Neuronal stem cell (in vitro differentiated cells): Measurements from ENCODE around the gene OVOL1.
A peak's percentile ranks its signal among the peaks of the same experiment; 100 is the strongest.

ENCODE experiments used
- DNase-seq: peaks from one replicate; pipeline ENCODE4 v3.0.0-alpha.2; 2013; ENCODE audit warnings: low spot score
- H2AFZ ChIP-seq: one replicate; pipeline ENCODE4 v1.6.1; 2013; ENCODE audit warnings: mild to moderate bottlenecking, low read length, inconsistent platforms
- H2AK5ac ChIP-seq: 2 replicates; pipeline ENCODE4 v1.6.1; 2013; ENCODE audit warnings: low read depth, mild to moderate bottlenecking, inconsistent platforms, low read length, moderate library complexity, mixed read lengths
- H2BK120ac ChIP-seq: 2 replicates; pipeline ENCODE4 v1.6.1; 2013; ENCODE audit warnings: low read depth, mild to moderate bottlenecking, inconsistent platforms, low read length, moderate library complexity, mixed read lengths
- H2BK12ac ChIP-seq: one replicate; pipeline ENCODE4 v1.6.1; 2013; ENCODE audit warnings: low read length, inconsistent platforms
- H2BK15ac ChIP-seq: 2 replicates; pipeline ENCODE4 v1.6.1; 2013; ENCODE audit warnings: mild to moderate bottlenecking, low read length, inconsistent platforms, mixed read lengths
- H2BK5ac ChIP-seq: one replicate; pipeline ENCODE4 v1.6.1; 2013; ENCODE audit warnings: inconsistent platforms, mild to moderate bottlenecking, low read length, moderate library complexity
- H3K14ac ChIP-seq: one replicate; pipeline ENCODE4 v1.6.1; 2013; ENCODE audit warnings: low read length, inconsistent platforms
- H3K18ac ChIP-seq: 2 replicates; pipeline ENCODE4 v1.6.1; 2013; ENCODE audit warnings: low read length, inconsistent platforms
- H3K23ac ChIP-seq: 2 replicates; pipeline ENCODE4 v1.6.1; 2013; ENCODE audit warnings: low read depth, mild to moderate bottlenecking, mixed read lengths, low read length, inconsistent platforms; ENCODE audit not compliant: poor library complexity
- H3K27ac ChIP-seq: replicated peaks from 3 replicates; pipeline ENCODE4 v1.5.1; 2013; ENCODE audit warnings: low read length, inconsistent platforms
- H3K27me3 ChIP-seq, 3 experiments: 2 replicates each; pipeline ENCODE4 v1.6.1; 2013; ENCODE audit warnings: low read length in 3 of 3, mild to moderate bottlenecking in 2 of 3, inconsistent platforms in 1 of 3, low read depth in 1 of 3, mixed read lengths in 1 of 3, moderate library complexity in 1 of 3; ENCODE audit not compliant: control insufficient read depth in 3 of 3, insufficient read depth in 3 of 3
- H3K36me3 ChIP-seq, 2 donors: replicated peaks in 1 of 2; 2 replicates each; pipeline ENCODE4 v1.6.1; 2013; ENCODE audit warnings: low read length in 2 of 2; ENCODE audit not compliant: control insufficient read depth in 2 of 2, insufficient read depth in 2 of 2
- H3K4ac ChIP-seq: 2 replicates; pipeline ENCODE4 v1.6.1; 2013; ENCODE audit warnings: inconsistent platforms, mild to moderate bottlenecking, low read length, moderate library complexity
- H3K4me1 ChIP-seq, 2 donors: 1 replicate in 1 of 2; 2 replicates in 1 of 2; pipeline ENCODE4 v1.6.1; 2013; ENCODE audit warnings: low read length in 2 of 2, low read depth in 1 of 2; ENCODE audit not compliant: control insufficient read depth in 2 of 2, insufficient read depth in 1 of 2
- H3K4me2 ChIP-seq: one replicate; pipeline ENCODE4 v1.6.1; 2013; ENCODE audit warnings: mild to moderate bottlenecking, low read length, inconsistent platforms; ENCODE audit not compliant: insufficient read depth, poor library complexity, severe bottlenecking
- H3K4me3 ChIP-seq, 2 donors: 2 replicates each; pipeline ENCODE4 v1.5.1; 2013; ENCODE audit warnings: low read length in 2 of 2, mild to moderate bottlenecking in 2 of 2, inconsistent platforms in 1 of 2, moderate library complexity in 1 of 2
- H3K79me1 ChIP-seq: one replicate; pipeline ENCODE4 v1.6.1; 2013; ENCODE audit warnings: low read depth, mild to moderate bottlenecking, inconsistent platforms, low read length, moderate library complexity
- H3K9ac ChIP-seq: one replicate; pipeline ENCODE4 v1.6.1; 2013; ENCODE audit warnings: mild to moderate bottlenecking, low read depth, low read length, inconsistent platforms; ENCODE audit not compliant: poor library complexity
- H3K9me3 ChIP-seq, 2 donors: replicated peaks in 1 of 2; 2 replicates each; pipeline versions ENCODE3 to v1.6.1; 2013; ENCODE audit warnings: low read length in 2 of 2, mild to moderate bottlenecking in 2 of 2, inconsistent platforms in 1 of 2, low read depth in 1 of 2, mixed read lengths in 1 of 2, moderate library complexity in 1 of 2; ENCODE audit not compliant: control insufficient read depth in 2 of 2, insufficient read depth in 1 of 2
- H4K8ac ChIP-seq: one replicate; pipeline ENCODE4 v1.6.1; 2013; ENCODE audit warnings: low read depth, mild to moderate bottlenecking, inconsistent platforms, low read length, moderate library complexity
- H4K91ac ChIP-seq: one replicate; pipeline ENCODE4 v1.6.1; 2013; ENCODE audit warnings: low read length, low read depth, mild to moderate bottlenecking, inconsistent platforms; ENCODE audit not compliant: poor library complexity
- WGBS, 2 donors: extraction: QIAGEN DNeasy Blood & Tissue Kit; methylation state at CpG; one replicate each; pipeline ENCODE4 v1.1.7; 2013; ENCODE audit warnings: missing lambda C conversion rate in 2 of 2, mixed read lengths in 1 of 2; ENCODE audit not compliant: insufficient read length in 2 of 2, insufficient replicate concordance in 1 of 2; ENCODE audit errors: extremely low coverage in 2 of 2; 5-methylcytosine and 5-hydroxymethylcytosine counted together

The OVOL1 gene

GRCh38 chr11:65785319-65786007 is 1.4 kb upstream of the OVOL1 start:
- Histone ChIP-seq H3K4me3 (no peak overlapping the region), H3K4me2 (no peak overlapping the region), H3K27ac (no peak overlapping the region), H3K14ac (no peak overlapping the region), H3K18ac (peak overlapping the region; percentile 2), H2AK5ac (peak overlapping the region; percentile 73), H4K91ac (no peak overlapping the region), H3K4me1 (peaks cover 7 to 16% of the 10 kb centered on the region in 2 donors), H3K79me1 (peaks cover 2% of the 10 kb centered on the region), H2AFZ (no peak overlapping the region), H3K27me3 (peaks cover 26 to 89% (median 61%) of the 10 kb centered on the region in 3 experiments), H3K4ac (no peak overlapping the region), H2BK12ac (no peak overlapping the region), H2BK15ac (peak overlapping the region; percentile 55), H3K9me3 (no peaks in the 10 kb centered on the region), H3K9ac (no peak overlapping the region), H2BK5ac (no peak overlapping the region), H3K36me3 (no peaks in the 10 kb centered on the region), H3K23ac (peak overlapping the region; percentile 7), H4K8ac (no peak overlapping the region), H2BK120ac (no peak overlapping the region)
- DNase-seq, result no peak
- WGBS, 2 donors, result no CpG with 5 or more reads among the region's 8 CpGs

GRCh38 chr11:65786008-65786785 is 666 bp upstream of the OVOL1 start:
- no peak for DNase-seq
- no peak overlapping the region for H2BK120ac ChIP-seq
- H2BK15ac ChIP-seq, result peak overlapping the region; percentile 55
- no peak overlapping the region for H3K4me3 ChIP-seq
- peak overlapping the region; percentile 71 for H3K18ac ChIP-seq
- H3K9ac ChIP-seq, result no peak overlapping the region
- peak overlapping the region; percentile 49 for H2AFZ ChIP-seq
- no peak overlapping the region for H2BK12ac ChIP-seq
- no peak overlapping the region for H3K4ac ChIP-seq
- peaks cover 2% of the 10 kb centered on the region for H3K79me1 ChIP-seq
- H3K27ac ChIP-seq, result no peak overlapping the region
- peak overlapping the region; percentile 44 for H3K4me2 ChIP-seq
- no peak overlapping the region for H4K91ac ChIP-seq
- H3K23ac ChIP-seq, result peak overlapping the region; percentile 7
- H2AK5ac ChIP-seq, result peak overlapping the region; percentile 73
- no peaks in the 10 kb centered on the region for H3K36me3 ChIP-seq
- no peak overlapping the region for H2BK5ac ChIP-seq
- peaks cover 26 to 96% (median 61%) of the 10 kb centered on the region in 3 experiments for H3K27me3 ChIP-seq
- WGBS, 2 donors, result no CpG with 5 or more reads among the region's 74 CpGs
- peaks cover 7 to 16% of the 10 kb centered on the region in 2 donors for H3K4me1 ChIP-seq
- H4K8ac ChIP-seq, result no peak overlapping the region
- peak overlapping the region; percentile 12 for H3K14ac ChIP-seq
- no peaks in the 10 kb centered on the region for H3K9me3 ChIP-seq

GRCh38 chr11:65787649-65788622 is 1.1 kb downstream of the OVOL1 start:
- Histone ChIP-seq H2BK5ac (no peak overlapping the region), H4K91ac (no peak overlapping the region), H2BK120ac (no peak overlapping the region), H2AK5ac (no peak overlapping the region), H3K14ac (peak overlapping the region; percentile 82), H3K4me2 (peak overlapping the region; percentile 49), H3K23ac (peak overlapping the region; percentile 80), H3K18ac (peak overlapping the region; percentile 96), H3K36me3 (no peaks in the 10 kb centered on the region), H3K27me3 (peaks cover 26 to 97% (median 59%) of the 10 kb centered on the region in 3 experiments), H4K8ac (no peak overlapping the region), H3K9ac (no peak overlapping the region), H3K79me1 (peaks cover 5% of the 10 kb centered on the region), H2BK12ac (peak overlapping the region; percentile 41), H3K27ac (no peak overlapping the region), H3K9me3 (no peaks in the 10 kb centered on the region), H3K4ac (no peak overlapping the region), H3K4me3 (peak overlapping the region in 1 of 2 donors; percentile 17), H2AFZ (peak overlapping the region; percentile 75), H2BK15ac (peak overlapping the region; percentile 67), H3K4me1 (peaks cover 7 to 16% of the 10 kb centered on the region in 2 donors)
- no CpG with 5 or more reads among the region's 64 CpGs for WGBS, 2 donors
- no peak for DNase-seq
